ENCODE results near the gene S100A7A. TPM values are rescaled to one million over a fixed set of nuclear protein-coding genes. Genes with fewer than 3 reads are reported as not detected.
"Not testable (repeated sequence)": the region's sequence is repeated elsewhere in the genome, so short reads cannot be mapped to it uniquely, and the experiment has no call there.

S100A7A gene
- polyA plus RNA-seq, 1 donor: not detected

- no peak for DNase-seq
Measured at GRCh38 chr1:153395136-153395685, 21.1 kb upstream of the S100A7A start.

- DNase-seq: no peak
Measured at GRCh38 chr1:153395776-153396175, 20.5 kb upstream of the S100A7A start.

GRCh38 chr1:153396461-153396860 is 19.9 kb upstream of the S100A7A start:
- no peak for DNase-seq

GRCh38 chr1:153397051-153397923 is 19.0 kb upstream of the S100A7A start:
- DNase-seq: no peak

GRCh38 chr1:153397924-153398651 is 18.2 kb upstream of the S100A7A start:
- DNase-seq: no peak

- no peak for DNase-seq
Measured at GRCh38 chr1:153399401-153400055, 16.8 kb upstream of the S100A7A start.

- DNase-seq: no peak
Measured at GRCh38 chr1:153400244-153400643, 16.1 kb upstream of the S100A7A start.

GRCh38 chr1:153401461-153401860 is 14.9 kb upstream of the S100A7A start:
- no peak for DNase-seq

GRCh38 chr1:153402226-153402625 is 14.1 kb upstream of the S100A7A start:
- DNase-seq: no peak

GRCh38 chr1:153403421-153404085 is 12.8 kb upstream of the S100A7A start:
- DNase-seq: no peak

- DNase-seq: no peak
Measured at GRCh38 chr1:153404086-153404635, 12.2 kb upstream of the S100A7A start.

GRCh38 chr1:153404768-153405167 is 11.6 kb upstream of the S100A7A start:
- DNase-seq: no peak

- DNase-seq: not testable (repeated sequence)
Measured at GRCh38 chr1:153405825-153406599, 10.3 kb upstream of the S100A7A start.

- not testable (repeated sequence) for DNase-seq
Measured at GRCh38 chr1:153407274-153407673, 9.0 kb upstream of the S100A7A start.

- not testable (repeated sequence) for DNase-seq
Measured at GRCh38 chr1:153413961-153414360, 2.4 kb upstream of the S100A7A start.

GRCh38 chr1:153417136-153417888 is 992 bp downstream of the S100A7A start:
- DNase-seq: no peak

- DNase-seq: not testable (repeated sequence)
Measured at GRCh38 chr1:153418758-153419435, 2.6 kb downstream of the S100A7A start.

- not testable (repeated sequence) for DNase-seq
Measured at GRCh38 chr1:153419436-153419793, 3.1 kb downstream of the S100A7A start.

- no peak for DNase-seq
Measured at GRCh38 chr1:153420306-153420705, 4.0 kb downstream of the S100A7A start.
